ENCODE data around the gene PLVAP.

Gene PLVAP

DNA sequence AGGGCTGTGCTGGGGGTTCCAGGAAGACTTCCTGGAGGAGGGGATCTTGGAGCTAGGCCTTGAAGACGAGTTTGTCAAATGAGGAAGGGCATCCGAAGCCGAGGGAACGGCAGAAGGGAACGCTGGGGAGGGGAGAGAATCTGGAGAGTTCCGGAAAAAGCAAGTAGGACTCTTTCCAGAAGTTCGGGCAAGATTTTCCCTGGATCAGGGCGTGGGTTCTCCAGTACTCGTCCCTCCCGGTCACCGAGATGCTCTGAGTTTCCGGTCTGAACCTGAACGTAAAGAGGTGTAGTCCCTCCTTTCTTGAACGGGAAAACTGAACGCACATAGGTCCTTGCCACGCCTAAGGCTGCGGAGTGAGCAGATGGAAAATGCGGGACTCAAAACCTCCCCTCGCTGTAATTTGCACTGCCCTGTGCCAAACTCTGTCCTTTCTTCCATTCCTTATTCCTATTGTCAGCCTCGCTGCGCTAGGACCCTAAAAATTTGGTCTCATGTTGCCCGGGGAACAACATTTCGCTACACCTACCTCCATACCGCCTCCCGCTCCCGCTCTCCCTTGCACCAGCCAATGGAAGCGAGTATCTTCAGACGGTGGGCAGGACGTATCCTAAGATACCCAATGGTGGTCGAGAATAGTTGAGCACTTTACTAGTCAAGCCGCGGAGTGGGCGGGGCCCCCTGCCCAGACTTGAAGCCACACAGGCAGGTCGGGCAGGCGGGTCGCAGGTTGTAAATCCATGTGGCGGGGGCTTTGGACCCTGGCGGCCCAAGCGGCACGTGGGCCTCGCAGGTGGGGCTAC is 40.1 kb downstream of the PLVAP start, which contains the start of gene GTPBP3 (continued):
- TF ChIP-seq ZNF600 (tag by site-specific recombination; IDR thresholded peaks at IDR 0.05) (peak; percentile 100), ZNF354C (tag by site-specific recombination; IDR thresholded peaks at IDR 0.05; ENCODE audit: borderline replicate concordance, low read depth) (no peak), ZNF341 (tag by site-specific recombination; IDR thresholded peaks at IDR 0.05; ENCODE audit: low read depth) (peak; percentile 87), ZNF24 (tag by site-specific recombination; IDR thresholded peaks at IDR 0.05) (peak; percentile 82; the same call in 1 of the 2 replicates), ZNF521 (tag by site-specific recombination; IDR thresholded peaks at IDR 0.05) (no peak), FEZF1 (tag by site-specific recombination; IDR thresholded peaks at IDR 0.05) (peak; percentile 97), ZNF843 (tag by site-specific recombination; IDR thresholded peaks at IDR 0.05) (peak; percentile 48; the same call in 1 of the 2 replicates), ZNF350 (tag by site-specific recombination; IDR thresholded peaks at IDR 0.05) (no peak; the same call in 1 of the 2 replicates), ZNF776 (tag by site-specific recombination; IDR thresholded peaks at IDR 0.05; ENCODE audit: borderline replicate concordance) (no peak), MYNN (tag by site-specific recombination; IDR thresholded peaks at IDR 0.05; ENCODE audit: borderline replicate concordance) (peak; percentile 57; the same call in 1 of the 2 replicates), SCRT2 (tag by site-specific recombination; IDR thresholded peaks at IDR 0.05) (peak; percentile 64), ZNF10 (tag by site-specific recombination; IDR thresholded peaks at IDR 0.05) (peak; percentile 66; the same call in 1 of the 2 replicates), SETDB1 (IDR thresholded peaks at IDR 0.05; ENCODE audit: insufficient read length, low read length) (peak; percentile 82), ZBTB20 (tag by site-specific recombination; IDR thresholded peaks at IDR 0.05) (peak; percentile 91), ZBTB1 (tag by site-specific recombination; IDR thresholded peaks at IDR 0.05) (no peak), ZNF660 (tag by site-specific recombination; IDR thresholded peaks at IDR 0.05) (peak; percentile 96; the same call in 1 of the 2 replicates), ZNF133 (tag by site-specific recombination; IDR thresholded peaks at IDR 0.05) (no peak)
- TF ChIP-seq, protein P1, sequence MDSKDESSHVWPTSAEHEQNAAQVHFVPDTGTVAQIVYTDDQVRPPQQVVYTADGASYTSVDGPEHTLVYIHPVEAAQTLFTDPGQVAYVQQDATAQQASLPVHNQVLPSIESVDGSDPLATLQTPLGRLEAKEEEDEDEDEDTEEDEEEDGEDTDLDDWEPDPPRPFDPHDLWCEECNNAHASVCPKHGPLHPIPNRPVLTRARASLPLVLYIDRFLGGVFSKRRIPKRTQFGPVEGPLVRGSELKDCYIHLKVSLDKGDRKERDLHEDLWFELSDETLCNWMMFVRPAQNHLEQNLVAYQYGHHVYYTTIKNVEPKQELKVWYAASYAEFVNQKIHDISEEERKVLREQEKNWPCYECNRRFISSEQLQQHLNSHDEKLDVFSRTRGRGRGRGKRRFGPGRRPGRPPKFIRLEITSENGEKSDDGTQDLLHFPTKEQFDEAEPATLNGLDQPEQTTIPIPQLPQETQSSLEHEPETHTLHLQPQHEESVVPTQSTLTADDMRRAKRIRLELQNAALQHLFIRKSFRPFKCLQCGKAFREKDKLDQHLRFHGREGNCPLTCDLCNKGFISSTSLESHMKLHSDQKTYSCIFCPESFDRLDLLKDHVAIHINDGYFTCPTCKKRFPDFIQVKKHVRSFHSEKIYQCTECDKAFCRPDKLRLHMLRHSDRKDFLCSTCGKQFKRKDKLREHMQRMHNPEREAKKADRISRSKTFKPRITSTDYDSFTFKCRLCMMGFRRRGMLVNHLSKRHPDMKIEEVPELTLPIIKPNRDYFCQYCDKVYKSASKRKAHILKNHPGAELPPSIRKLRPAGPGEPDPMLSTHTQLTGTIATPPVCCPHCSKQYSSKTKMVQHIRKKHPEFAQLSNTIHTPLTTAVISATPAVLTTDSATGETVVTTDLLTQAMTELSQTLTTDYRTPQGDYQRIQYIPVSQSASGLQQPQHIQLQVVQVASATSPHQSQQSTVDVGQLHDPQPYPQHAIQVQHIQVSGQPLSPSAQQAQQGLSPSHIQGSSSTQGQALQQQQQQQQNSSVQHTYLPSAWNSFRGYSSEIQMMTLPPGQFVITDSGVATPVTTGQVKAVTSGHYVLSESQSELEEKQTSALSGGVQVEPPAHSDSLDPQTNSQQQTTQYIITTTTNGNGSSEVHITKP (tag by site-specific recombination; IDR thresholded peaks at IDR 0.05): peak; percentile 88
- TF ChIP-seq, protein P2, sequence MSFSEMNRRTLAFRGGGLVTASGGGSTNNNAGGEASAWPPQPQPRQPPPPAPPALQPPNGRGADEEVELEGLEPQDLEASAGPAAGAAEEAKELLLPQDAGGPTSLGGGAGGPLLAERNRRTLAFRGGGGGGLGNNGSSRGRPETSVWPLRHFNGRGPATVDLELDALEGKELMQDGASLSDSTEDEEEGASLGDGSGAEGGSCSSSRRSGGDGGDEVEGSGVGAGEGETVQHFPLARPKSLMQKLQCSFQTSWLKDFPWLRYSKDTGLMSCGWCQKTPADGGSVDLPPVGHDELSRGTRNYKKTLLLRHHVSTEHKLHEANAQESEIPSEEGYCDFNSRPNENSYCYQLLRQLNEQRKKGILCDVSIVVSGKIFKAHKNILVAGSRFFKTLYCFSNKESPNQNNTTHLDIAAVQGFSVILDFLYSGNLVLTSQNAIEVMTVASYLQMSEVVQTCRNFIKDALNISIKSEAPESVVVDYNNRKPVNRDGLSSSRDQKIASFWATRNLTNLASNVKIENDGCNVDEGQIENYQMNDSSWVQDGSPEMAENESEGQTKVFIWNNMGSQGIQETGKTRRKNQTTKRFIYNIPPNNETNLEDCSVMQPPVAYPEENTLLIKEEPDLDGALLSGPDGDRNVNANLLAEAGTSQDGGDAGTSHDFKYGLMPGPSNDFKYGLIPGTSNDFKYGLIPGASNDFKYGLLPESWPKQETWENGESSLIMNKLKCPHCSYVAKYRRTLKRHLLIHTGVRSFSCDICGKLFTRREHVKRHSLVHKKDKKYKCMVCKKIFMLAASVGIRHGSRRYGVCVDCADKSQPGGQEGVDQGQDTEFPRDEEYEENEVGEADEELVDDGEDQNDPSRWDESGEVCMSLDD (tag by site-specific recombination; IDR thresholded peaks at IDR 0.05): peak; percentile 64; the same call in 1 of the 2 replicates
- TF ChIP-seq, protein P3, sequence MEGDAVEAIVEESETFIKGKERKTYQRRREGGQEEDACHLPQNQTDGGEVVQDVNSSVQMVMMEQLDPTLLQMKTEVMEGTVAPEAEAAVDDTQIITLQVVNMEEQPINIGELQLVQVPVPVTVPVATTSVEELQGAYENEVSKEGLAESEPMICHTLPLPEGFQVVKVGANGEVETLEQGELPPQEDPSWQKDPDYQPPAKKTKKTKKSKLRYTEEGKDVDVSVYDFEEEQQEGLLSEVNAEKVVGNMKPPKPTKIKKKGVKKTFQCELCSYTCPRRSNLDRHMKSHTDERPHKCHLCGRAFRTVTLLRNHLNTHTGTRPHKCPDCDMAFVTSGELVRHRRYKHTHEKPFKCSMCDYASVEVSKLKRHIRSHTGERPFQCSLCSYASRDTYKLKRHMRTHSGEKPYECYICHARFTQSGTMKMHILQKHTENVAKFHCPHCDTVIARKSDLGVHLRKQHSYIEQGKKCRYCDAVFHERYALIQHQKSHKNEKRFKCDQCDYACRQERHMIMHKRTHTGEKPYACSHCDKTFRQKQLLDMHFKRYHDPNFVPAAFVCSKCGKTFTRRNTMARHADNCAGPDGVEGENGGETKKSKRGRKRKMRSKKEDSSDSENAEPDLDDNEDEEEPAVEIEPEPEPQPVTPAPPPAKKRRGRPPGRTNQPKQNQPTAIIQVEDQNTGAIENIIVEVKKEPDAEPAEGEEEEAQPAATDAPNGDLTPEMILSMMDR (tag by site-specific recombination; IDR thresholded peaks at IDR 0.05): peak; percentile 8; the same call in 1 of the 2 replicates
- TF ChIP-seq, protein P4, sequence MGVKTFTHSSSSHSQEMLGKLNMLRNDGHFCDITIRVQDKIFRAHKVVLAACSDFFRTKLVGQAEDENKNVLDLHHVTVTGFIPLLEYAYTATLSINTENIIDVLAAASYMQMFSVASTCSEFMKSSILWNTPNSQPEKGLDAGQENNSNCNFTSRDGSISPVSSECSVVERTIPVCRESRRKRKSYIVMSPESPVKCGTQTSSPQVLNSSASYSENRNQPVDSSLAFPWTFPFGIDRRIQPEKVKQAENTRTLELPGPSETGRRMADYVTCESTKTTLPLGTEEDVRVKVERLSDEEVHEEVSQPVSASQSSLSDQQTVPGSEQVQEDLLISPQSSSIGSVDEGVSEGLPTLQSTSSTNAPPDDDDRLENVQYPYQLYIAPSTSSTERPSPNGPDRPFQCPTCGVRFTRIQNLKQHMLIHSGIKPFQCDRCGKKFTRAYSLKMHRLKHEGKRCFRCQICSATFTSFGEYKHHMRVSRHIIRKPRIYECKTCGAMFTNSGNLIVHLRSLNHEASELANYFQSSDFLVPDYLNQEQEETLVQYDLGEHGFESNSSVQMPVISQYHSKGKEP (tag by site-specific recombination; IDR thresholded peaks at IDR 0.05): no peak
- TF ChIP-seq, protein P5, sequence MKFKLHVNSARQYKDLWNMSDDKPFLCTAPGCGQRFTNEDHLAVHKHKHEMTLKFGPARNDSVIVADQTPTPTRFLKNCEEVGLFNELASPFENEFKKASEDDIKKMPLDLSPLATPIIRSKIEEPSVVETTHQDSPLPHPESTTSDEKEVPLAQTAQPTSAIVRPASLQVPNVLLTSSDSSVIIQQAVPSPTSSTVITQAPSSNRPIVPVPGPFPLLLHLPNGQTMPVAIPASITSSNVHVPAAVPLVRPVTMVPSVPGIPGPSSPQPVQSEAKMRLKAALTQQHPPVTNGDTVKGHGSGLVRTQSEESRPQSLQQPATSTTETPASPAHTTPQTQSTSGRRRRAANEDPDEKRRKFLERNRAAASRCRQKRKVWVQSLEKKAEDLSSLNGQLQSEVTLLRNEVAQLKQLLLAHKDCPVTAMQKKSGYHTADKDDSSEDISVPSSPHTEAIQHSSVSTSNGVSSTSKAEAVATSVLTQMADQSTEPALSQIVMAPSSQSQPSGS (tag by site-specific recombination; IDR thresholded peaks at IDR 0.05; ENCODE audit: low read depth): peak; percentile 15; the same call in 1 of the 2 replicates
- TF ChIP-seq, protein P6, sequence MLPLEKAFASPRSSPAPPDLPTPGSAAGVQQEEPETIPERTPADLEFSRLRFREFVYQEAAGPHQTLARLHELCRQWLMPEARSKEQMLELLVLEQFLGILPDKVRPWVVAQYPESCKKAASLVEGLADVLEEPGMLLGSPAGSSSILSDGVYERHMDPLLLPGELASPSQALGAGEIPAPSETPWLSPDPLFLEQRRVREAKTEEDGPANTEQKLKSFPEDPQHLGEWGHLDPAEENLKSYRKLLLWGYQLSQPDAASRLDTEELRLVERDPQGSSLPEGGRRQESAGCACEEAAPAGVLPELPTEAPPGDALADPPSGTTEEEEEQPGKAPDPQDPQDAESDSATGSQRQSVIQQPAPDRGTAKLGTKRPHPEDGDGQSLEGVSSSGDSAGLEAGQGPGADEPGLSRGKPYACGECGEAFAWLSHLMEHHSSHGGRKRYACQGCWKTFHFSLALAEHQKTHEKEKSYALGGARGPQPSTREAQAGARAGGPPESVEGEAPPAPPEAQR (tag by site-specific recombination; IDR thresholded peaks at IDR 0.05): peak; percentile 86
- TF ChIP-seq, protein P7, sequence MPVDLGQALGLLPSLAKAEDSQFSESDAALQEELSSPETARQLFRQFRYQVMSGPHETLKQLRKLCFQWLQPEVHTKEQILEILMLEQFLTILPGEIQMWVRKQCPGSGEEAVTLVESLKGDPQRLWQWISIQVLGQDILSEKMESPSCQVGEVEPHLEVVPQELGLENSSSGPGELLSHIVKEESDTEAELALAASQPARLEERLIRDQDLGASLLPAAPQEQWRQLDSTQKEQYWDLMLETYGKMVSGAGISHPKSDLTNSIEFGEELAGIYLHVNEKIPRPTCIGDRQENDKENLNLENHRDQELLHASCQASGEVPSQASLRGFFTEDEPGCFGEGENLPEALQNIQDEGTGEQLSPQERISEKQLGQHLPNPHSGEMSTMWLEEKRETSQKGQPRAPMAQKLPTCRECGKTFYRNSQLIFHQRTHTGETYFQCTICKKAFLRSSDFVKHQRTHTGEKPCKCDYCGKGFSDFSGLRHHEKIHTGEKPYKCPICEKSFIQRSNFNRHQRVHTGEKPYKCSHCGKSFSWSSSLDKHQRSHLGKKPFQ (tag by site-specific recombination; IDR thresholded peaks at IDR 0.05): peak; percentile 43; the same call in 1 of the 2 replicates

All from HEK293 (cell line).